Measurements from ENCODE around the gene STEAP3. TPM values are rescaled to one million over a fixed set of nuclear protein-coding genes. Genes with fewer than 3 reads are reported as not detected.

Gene STEAP3
- total RNA-seq, 1 donor from 2014 or later: 27.8 TPM

GRCh38 chr2:119178776-119179175 lies 44.9 kb upstream of the STEAP3 start:
- TF ChIP-seq CTCF (conservative IDR thresholded peaks at IDR 0.05; ENCODE audit: low read depth, low read length): no peak
- no peak for DNase-seq (ENCODE audit: low read depth)
- H3K4me3 ChIP-seq (ENCODE audit: low read depth, low read length): no peak overlapping the region

- TF ChIP-seq CTCF (conservative IDR thresholded peaks at IDR 0.05; ENCODE audit: low read depth, low read length): no peak
- peak; percentile 39 for DNase-seq (ENCODE audit: low read depth)
- no peak overlapping the region for H3K4me3 ChIP-seq (ENCODE audit: low read depth, low read length)
Measured at GRCh38 chr2:119179202-119179601, 44.4 kb upstream of the STEAP3 start.

- TF ChIP-seq CTCF (conservative IDR thresholded peaks at IDR 0.05; ENCODE audit: low read depth, low read length): no peak
- H3K4me3 ChIP-seq (ENCODE audit: low read depth, low read length): no peak overlapping the region
Measured at GRCh38 chr2:119179991-119180390, 43.6 kb upstream of the STEAP3 start.

GRCh38 chr2:119180892-119181291 lies 42.7 kb upstream of the STEAP3 start:
- H3K4me3 ChIP-seq (ENCODE audit: low read depth, low read length): no peak overlapping the region
- DNase-seq (ENCODE audit: low read depth): no peak
- no peak for TF ChIP-seq CTCF (conservative IDR thresholded peaks at IDR 0.05; ENCODE audit: low read depth, low read length)

More at GRCh38 chr2:119179991-119180390, 43.6 kb upstream of the STEAP3 start:
- no peak for DNase-seq (ENCODE audit: low read depth)

- TF ChIP-seq CTCF (conservative IDR thresholded peaks at IDR 0.05; ENCODE audit: low read depth, low read length): no peak
- no peak for DNase-seq (ENCODE audit: low read depth)
- no peak overlapping the region for H3K4me3 ChIP-seq (ENCODE audit: low read depth, low read length)
Measured at GRCh38 chr2:119181391-119181790, 42.2 kb upstream of the STEAP3 start.

- DNase-seq (ENCODE audit: low read depth): no peak
- TF ChIP-seq CTCF (conservative IDR thresholded peaks at IDR 0.05; ENCODE audit: low read depth, low read length): no peak
- no peak overlapping the region for H3K4me3 ChIP-seq (ENCODE audit: low read depth, low read length)
Measured at GRCh38 chr2:119181791-119182445, 41.7 kb upstream of the STEAP3 start.

GRCh38 chr2:119184512-119184911 lies 39.1 kb upstream of the STEAP3 start:
- TF ChIP-seq CTCF (conservative IDR thresholded peaks at IDR 0.05; ENCODE audit: low read depth, low read length): no peak
- no peak for DNase-seq (ENCODE audit: low read depth)

More at GRCh38 chr2:119184512-119184911, 39.1 kb upstream of the STEAP3 start:
- H3K4me3 ChIP-seq (ENCODE audit: low read depth, low read length): no peak overlapping the region
